SK-N-SH treated with all-trans-retinoic acid at 6 μM for 48 hours (cell line): ENCODE measurements around the gene CCDC88C.

Experiments
- ARNTL ChIP-seq: fragments of 450-650 bp; formaldehyde crosslinking; IDR thresholded peaks from 2 replicates; pipeline ENCODE4 v1.5.0; 2020; ENCODE audit warnings: low read depth, mild to moderate bottlenecking, moderate library complexity, borderline replicate concordance
- CREB5 ChIP-seq: fragments of 250-450 bp; sonication (Bioruptor Pico); IDR thresholded peaks from 2 replicates; pipeline ENCODE4 v1.5.1; 2020; ENCODE audit warnings: low read depth, mild to moderate bottlenecking, moderate library complexity
- CSRNP3 ChIP-seq: fragments of 250-450 bp; sonication (Bioruptor Pico); IDR thresholded peaks from 2 replicates; pipeline ENCODE4 v1.5.1; 2021; ENCODE audit warnings: mild to moderate bottlenecking, moderate library complexity
- GLIS3 ChIP-seq: fragments of 250-450 bp; sonication (Bioruptor Pico); IDR thresholded peaks from 2 replicates; pipeline ENCODE4 v1.5.0; 2020; ENCODE audit warnings: mild to moderate bottlenecking, moderate library complexity
- PATZ1 ChIP-seq: fragments of 250-450 bp; sonication (Bioruptor Pico); IDR thresholded peaks from 2 replicates; pipeline ENCODE4 v1.8.0; 2020; ENCODE audit warnings: mild to moderate bottlenecking, moderate library complexity, borderline replicate concordance
- POU6F1 ChIP-seq: fragments of 250-450 bp; sonication (Bioruptor Pico); IDR thresholded peaks from 2 replicates; pipeline ENCODE4 v1.8.0; 2021; ENCODE audit warnings: low read depth, mild to moderate bottlenecking, moderate library complexity, borderline replicate concordance
- SNAI2 ChIP-seq: fragments of 250-450 bp; sonication (Bioruptor Pico); IDR thresholded peaks from 2 replicates; pipeline ENCODE4 v1.5.0; 2020; ENCODE audit warnings: mild to moderate bottlenecking, moderate library complexity
- TOX ChIP-seq: fragments of 250-450 bp; sonication (Bioruptor Pico); IDR thresholded peaks from 2 replicates; pipeline ENCODE4 v1.8.0; 2021; ENCODE audit warnings: mild to moderate bottlenecking, moderate library complexity, borderline replicate concordance
- ZC3H10 ChIP-seq: fragments of 250-450 bp; sonication (Bioruptor Pico); IDR thresholded peaks from 2 replicates; pipeline ENCODE4 v1.5.1; 2021; ENCODE audit warnings: mild to moderate bottlenecking, moderate library complexity
- ZFP30 ChIP-seq: fragments of 450-650 bp; formaldehyde crosslinking; IDR thresholded peaks from 2 replicates; pipeline ENCODE4 v1.5.0; 2022; ENCODE audit warnings: mild to moderate bottlenecking, moderate library complexity
- ZNF8 ChIP-seq: fragments of 450-650 bp; formaldehyde crosslinking; IDR thresholded peaks from 2 replicates; pipeline ENCODE4 v1.5.0; 2020; ENCODE audit warnings: mild to moderate bottlenecking, moderate library complexity

- no peak for TF ChIP-seq ZNF8 (CRISPR knock-in tag)
- no peak for TF ChIP-seq ZFP30 (CRISPR knock-in tag)
- TF ChIP-seq CSRNP3 (CRISPR knock-in tag), result no peak
- no peak for TF ChIP-seq TOX
- TF ChIP-seq PATZ1 (CRISPR knock-in tag), result no peak
- no peak for TF ChIP-seq GLIS3 (CRISPR knock-in tag)
- no peak for TF ChIP-seq ZC3H10 (CRISPR knock-in tag)
- no peak for TF ChIP-seq POU6F1
- TF ChIP-seq CREB5, result no peak
- TF ChIP-seq ARNTL (CRISPR knock-in tag), result no peak
- no peak for TF ChIP-seq SNAI2
Measured at GRCh38 chr14:91416744-91417119, 888 bp downstream of the CCDC88C start.
